ENCODE data around the gene OSGIN1.

DNA sequence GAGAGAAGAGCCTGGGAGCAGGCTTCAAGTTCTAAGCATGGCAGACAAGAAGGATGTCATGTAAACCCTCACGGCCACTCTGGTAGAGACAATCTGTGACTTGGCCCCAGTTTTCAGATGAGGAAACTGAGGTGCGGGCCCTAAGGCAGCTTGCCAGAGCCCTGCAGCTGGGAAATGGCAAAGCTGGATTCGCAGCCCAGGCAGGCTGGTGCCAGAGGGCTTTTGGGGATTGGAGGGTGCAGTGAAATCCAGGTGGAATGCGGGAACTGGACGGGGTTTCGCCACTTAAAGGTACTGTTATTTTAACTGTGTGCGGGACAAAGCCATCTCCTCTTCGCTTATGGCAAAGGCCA lies 477 bp upstream of the OSGIN1 start:
- TF ChIP-seq, protein P1, sequence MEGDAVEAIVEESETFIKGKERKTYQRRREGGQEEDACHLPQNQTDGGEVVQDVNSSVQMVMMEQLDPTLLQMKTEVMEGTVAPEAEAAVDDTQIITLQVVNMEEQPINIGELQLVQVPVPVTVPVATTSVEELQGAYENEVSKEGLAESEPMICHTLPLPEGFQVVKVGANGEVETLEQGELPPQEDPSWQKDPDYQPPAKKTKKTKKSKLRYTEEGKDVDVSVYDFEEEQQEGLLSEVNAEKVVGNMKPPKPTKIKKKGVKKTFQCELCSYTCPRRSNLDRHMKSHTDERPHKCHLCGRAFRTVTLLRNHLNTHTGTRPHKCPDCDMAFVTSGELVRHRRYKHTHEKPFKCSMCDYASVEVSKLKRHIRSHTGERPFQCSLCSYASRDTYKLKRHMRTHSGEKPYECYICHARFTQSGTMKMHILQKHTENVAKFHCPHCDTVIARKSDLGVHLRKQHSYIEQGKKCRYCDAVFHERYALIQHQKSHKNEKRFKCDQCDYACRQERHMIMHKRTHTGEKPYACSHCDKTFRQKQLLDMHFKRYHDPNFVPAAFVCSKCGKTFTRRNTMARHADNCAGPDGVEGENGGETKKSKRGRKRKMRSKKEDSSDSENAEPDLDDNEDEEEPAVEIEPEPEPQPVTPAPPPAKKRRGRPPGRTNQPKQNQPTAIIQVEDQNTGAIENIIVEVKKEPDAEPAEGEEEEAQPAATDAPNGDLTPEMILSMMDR (IDR thresholded peaks at IDR 0.05; ENCODE audit: poor library complexity, severe bottlenecking): no peak
- TF ChIP-seq RAD21 (conservative IDR thresholded peaks at IDR 0.05) (no peak), EZH2 (IDR thresholded peaks at IDR 0.05; ENCODE audit: borderline replicate concordance, insufficient read depth, low read length, poor library complexity, severe bottlenecking) (no peak), EP300 (conservative IDR thresholded peaks at IDR 0.05; ENCODE audit: poor library complexity, severe bottlenecking) (no peak), TAF1 (IDR thresholded peaks at IDR 0.05; ENCODE audit: low read depth) (no peak), POLR2AphosphoS5 (IDR thresholded peaks at IDR 0.05) (no peak), REST (IDR thresholded peaks at IDR 0.05; ENCODE audit: borderline replicate concordance) (no peak)
